HepG2 (cell line): ENCODE data around the gene TNS4. TPM values are rescaled to one million over a fixed set of nuclear protein-coding genes. Genes with fewer than 3 reads are reported as not detected.

ENCODE experiments used
- ASH2L ChIP-seq: fragments of 300-600, 200-600 bp; sonication (generic); IDR thresholded peaks from 2 replicates; pipeline ENCODE4 v1.7.0; 2017; ENCODE audit warnings: low read depth, mild to moderate bottlenecking, moderate library complexity, mixed read lengths, low read length; ENCODE audit not compliant: insufficient read length
- BCL6 ChIP-seq: IDR thresholded peaks from 2 replicates; pipeline ENCODE4 v1.6.1; 2016; ENCODE audit warnings: missing genetic modification reagents, missing compliant biosample characterization
- BRCA1 ChIP-seq: sonication (generic); formaldehyde crosslinking; IDR thresholded peaks from 2 replicates; pipeline ENCODE4 v1.4.0; 2020; ENCODE audit warnings: missing genetic modification reagents
- CHCHD3 ChIP-seq: sonication (generic); formaldehyde crosslinking; IDR thresholded peaks from 2 replicates; pipeline ENCODE4 v1.8.0; 2022; ENCODE audit warnings: mild to moderate bottlenecking, missing genetic modification reagents, moderate library complexity
- FOXO1 ChIP-seq: sonication (generic); formaldehyde crosslinking; IDR thresholded peaks from 2 replicates; pipeline ENCODE4 v1.4.0; 2020; ENCODE audit warnings: missing genetic modification reagents
- IRX3 ChIP-seq: sonication (generic); formaldehyde crosslinking; IDR thresholded peaks from 2 replicates; pipeline ENCODE4 v1.8.1; 2023; ENCODE audit warnings: mild to moderate bottlenecking, low read depth, missing genetic modification reagents, borderline replicate concordance
- KDM2A ChIP-seq: sonication (generic); formaldehyde crosslinking; IDR thresholded peaks from 2 replicates; pipeline ENCODE4 v1.4.0; 2020; ENCODE audit warnings: low read depth, missing genetic modification reagents, borderline replicate concordance
- NFRKB ChIP-seq: fragments of 450-650 bp; IDR thresholded peaks from 2 replicates; pipeline ENCODE4 v1.6.1; 2017
- PRPF4 ChIP-seq: fragments of 200-400 bp; formaldehyde crosslinking; IDR thresholded peaks from 2 replicates; pipeline ENCODE4 v1.6.1; 2016; ENCODE audit warnings: low read length, low read depth; ENCODE audit not compliant: poor library complexity, severe bottlenecking
- SIX1 ChIP-seq: sonication (generic); formaldehyde crosslinking; IDR thresholded peaks from 2 replicates; pipeline ENCODE4 v1.4.0; 2020; ENCODE audit warnings: missing genetic modification reagents, borderline replicate concordance
- SMAD3 ChIP-seq: sonication (generic); formaldehyde crosslinking; IDR thresholded peaks from 2 replicates; pipeline ENCODE4 v1.4.0; 2020; ENCODE audit warnings: missing genetic modification reagents
- ZNF205 ChIP-seq: IDR thresholded peaks from 2 replicates; pipeline ENCODE4 v1.6.1; 2018; ENCODE audit warnings: missing biosample characterization, missing genetic modification reagents
- ZNF264 ChIP-seq: sonication (generic); formaldehyde crosslinking; IDR thresholded peaks from 2 replicates; pipeline ENCODE4 v1.4.0; 2020; ENCODE audit warnings: missing genetic modification reagents
- ZNF3 ChIP-seq: IDR thresholded peaks from 2 replicates; pipeline ENCODE4 v1.7.0; 2017; ENCODE audit warnings: inconsistent platforms
- ZNF629 ChIP-seq: sonication (generic); formaldehyde crosslinking; conservative IDR thresholded peaks from 2 replicates; pipeline ENCODE4 v1.5.0; 2020; ENCODE audit warnings: missing genetic modification reagents
- ZNF670 ChIP-seq: sonication (generic); formaldehyde crosslinking; IDR thresholded peaks from 2 replicates; pipeline ENCODE4 v1.8.0; 2022; ENCODE audit warnings: mild to moderate bottlenecking, missing genetic modification reagents, borderline replicate concordance
- ZNF747 ChIP-seq: sonication (generic); formaldehyde crosslinking; IDR thresholded peaks from 2 replicates; pipeline ENCODE4 v1.8.1; 2023; ENCODE audit warnings: missing genetic modification reagents, mild to moderate bottlenecking, borderline replicate concordance
- ZNF772 ChIP-seq: sonication (generic); formaldehyde crosslinking; IDR thresholded peaks from 2 replicates; pipeline ENCODE4 v1.5.0; 2020; ENCODE audit warnings: mild to moderate bottlenecking, missing genetic modification reagents
- ZNF773 ChIP-seq: sonication (generic); formaldehyde crosslinking; IDR thresholded peaks from 2 replicates; pipeline ENCODE4 v1.4.0; 2020; ENCODE audit warnings: missing genetic modification reagents, borderline replicate concordance
- ZNF781 ChIP-seq: sonication (generic); formaldehyde crosslinking; IDR thresholded peaks from 2 replicates; pipeline ENCODE4 v1.5.1; 2020; ENCODE audit warnings: borderline replicate concordance, mild to moderate bottlenecking, missing genetic modification reagents; ENCODE audit errors: not compliant biosample characterization
- ZNF790 ChIP-seq: sonication (generic); formaldehyde crosslinking; IDR thresholded peaks from 2 replicates; pipeline ENCODE4 v1.8.0; 2022; ENCODE audit warnings: missing genetic modification reagents, mild to moderate bottlenecking, borderline replicate concordance
- ZNF841 ChIP-seq: sonication (generic); formaldehyde crosslinking; IDR thresholded peaks from 2 replicates; pipeline ENCODE4 v1.8.1; 2023; ENCODE audit warnings: missing genetic modification reagents, borderline replicate concordance
- polyA plus RNA-seq, 8 experiments: library from polyadenylated mRNA; depleted of rRNA in 3 of 8; stranded (reverse) in 7 of 8; unstranded in 1 of 8; fragments of >200 nt; fragmentation: Illumina TruSeq in 4 of 8; extraction: Trizol in 4 of 8; gene quantifications; 2 replicates each; pipeline versions ENCODE4 v1.2.1 to v1.2.3, GENCODE V29; 2011 to 2016; ENCODE audit warnings: low read depth in 4 of 8, missing spikeins in 1 of 8, mixed read lengths in 1 of 8; ENCODE audit not compliant: insufficient read depth in 1 of 8
- total RNA-seq, 5 experiments: library from RNA; depleted of rRNA; stranded (reverse); fragments of >200 nt; fragmentation: Illumina TruSeq; extraction: Trizol; gene quantifications; 2 replicates each; pipeline ENCODE4 v1.2.3, GENCODE V29; 2016; ENCODE audit warnings: low read depth in 1 of 5
- TF ChIP-seq, protein P1 (sequence below): sonication (generic); formaldehyde crosslinking; IDR thresholded peaks from 2 replicates; pipeline ENCODE4 v1.4.0; 2020; ENCODE audit warnings: missing genetic modification reagents
- TF ChIP-seq, protein P2 (sequence below): sonication (generic); formaldehyde crosslinking; IDR thresholded peaks from 2 replicates; pipeline ENCODE4 v1.5.1; 2020; ENCODE audit warnings: mild to moderate bottlenecking, missing genetic modification reagents
- TF ChIP-seq, protein P3 (sequence below): fragments of 450-650 bp; IDR thresholded peaks from 2 replicates; pipeline ENCODE4 v1.6.1; 2016

TNS4 gene
- total and polyA plus RNA-seq, 2 of the 13 experiments (the other 11 are each of a cell fraction or from before 2014, with no cell fraction given), result 0.58 to 2.1 TPM

DNA sequence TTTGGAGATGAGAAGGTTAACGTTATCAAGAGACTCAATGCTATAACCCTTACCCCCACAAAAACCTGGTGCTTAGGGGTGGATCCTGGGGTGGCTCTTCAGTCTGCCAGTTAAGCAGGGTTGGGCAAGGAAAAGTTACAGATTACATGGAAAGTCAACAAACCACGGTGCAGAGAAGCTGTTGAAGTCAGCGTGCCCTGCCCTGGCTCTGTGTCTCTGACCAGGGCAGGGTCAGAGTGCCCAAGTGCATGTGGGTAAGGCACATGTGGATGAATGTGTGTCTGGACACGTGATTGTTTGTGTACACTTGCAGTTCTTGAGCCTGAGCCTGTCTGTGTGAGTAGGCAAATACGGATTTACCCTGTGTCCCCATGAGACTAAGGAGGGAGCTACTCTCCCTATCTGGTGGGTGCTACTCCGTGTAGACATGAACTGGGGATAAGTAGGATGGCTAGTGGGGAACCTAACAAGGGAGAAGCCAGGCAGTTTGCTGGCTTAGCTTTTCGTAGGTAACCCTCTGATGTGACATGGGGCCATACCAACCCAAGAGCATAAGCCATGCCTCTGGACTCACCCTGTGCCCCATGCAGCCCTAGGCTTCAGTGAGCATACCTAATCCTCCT, 52.7 kb downstream of the TNS4 start (continued):
- TF ChIP-seq NFRKB (no peak), ASH2L (peak; percentile 35), ZNF841 (CRISPR knock-in tag) (no peak), SMAD3 (CRISPR knock-in tag) (peak; percentile 75; the same call in 1 of the 2 replicates), ZNF264 (CRISPR knock-in tag) (peak; percentile 56; the same call in 1 of the 2 replicates), ZNF747 (CRISPR knock-in tag) (peak; percentile 71; the same call in 1 of the 2 replicates), BRCA1 (0 out of 2 replicates have a peak, but pooled peaks have one; percentile 29), PRPF4 (no peak), FOXO1 (peak; percentile 86), ZNF790 (CRISPR knock-in tag) (peak; percentile 18; the same call in 1 of the 2 replicates), ZNF205 (CRISPR knock-in tag) (peak; percentile 81; the same call in 1 of the 2 replicates), SIX1 (CRISPR knock-in tag) (peak; percentile 22; the same call in 1 of the 2 replicates), BCL6 (CRISPR knock-in tag) (peak; percentile 91), ZNF773 (CRISPR knock-in tag) (no peak), ZNF670 (CRISPR knock-in tag) (no peak), ZNF781 (CRISPR knock-in tag) (no peak), KDM2A (CRISPR knock-in tag) (peak; percentile 80), ZNF629 (peak; percentile 61; the same call in 1 of the 2 replicates), ZNF3 (peak; percentile 65; the same call in 1 of the 2 replicates), IRX3 (CRISPR knock-in tag) (no peak), CHCHD3 (CRISPR knock-in tag) (no peak), ZNF772 (CRISPR knock-in tag) (peak; percentile 68; the same call in 1 of the 2 replicates)
- TF ChIP-seq, protein P1, sequence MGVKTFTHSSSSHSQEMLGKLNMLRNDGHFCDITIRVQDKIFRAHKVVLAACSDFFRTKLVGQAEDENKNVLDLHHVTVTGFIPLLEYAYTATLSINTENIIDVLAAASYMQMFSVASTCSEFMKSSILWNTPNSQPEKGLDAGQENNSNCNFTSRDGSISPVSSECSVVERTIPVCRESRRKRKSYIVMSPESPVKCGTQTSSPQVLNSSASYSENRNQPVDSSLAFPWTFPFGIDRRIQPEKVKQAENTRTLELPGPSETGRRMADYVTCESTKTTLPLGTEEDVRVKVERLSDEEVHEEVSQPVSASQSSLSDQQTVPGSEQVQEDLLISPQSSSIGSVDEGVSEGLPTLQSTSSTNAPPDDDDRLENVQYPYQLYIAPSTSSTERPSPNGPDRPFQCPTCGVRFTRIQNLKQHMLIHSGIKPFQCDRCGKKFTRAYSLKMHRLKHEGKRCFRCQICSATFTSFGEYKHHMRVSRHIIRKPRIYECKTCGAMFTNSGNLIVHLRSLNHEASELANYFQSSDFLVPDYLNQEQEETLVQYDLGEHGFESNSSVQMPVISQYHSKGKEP, result no peak
- TF ChIP-seq, protein P2, sequence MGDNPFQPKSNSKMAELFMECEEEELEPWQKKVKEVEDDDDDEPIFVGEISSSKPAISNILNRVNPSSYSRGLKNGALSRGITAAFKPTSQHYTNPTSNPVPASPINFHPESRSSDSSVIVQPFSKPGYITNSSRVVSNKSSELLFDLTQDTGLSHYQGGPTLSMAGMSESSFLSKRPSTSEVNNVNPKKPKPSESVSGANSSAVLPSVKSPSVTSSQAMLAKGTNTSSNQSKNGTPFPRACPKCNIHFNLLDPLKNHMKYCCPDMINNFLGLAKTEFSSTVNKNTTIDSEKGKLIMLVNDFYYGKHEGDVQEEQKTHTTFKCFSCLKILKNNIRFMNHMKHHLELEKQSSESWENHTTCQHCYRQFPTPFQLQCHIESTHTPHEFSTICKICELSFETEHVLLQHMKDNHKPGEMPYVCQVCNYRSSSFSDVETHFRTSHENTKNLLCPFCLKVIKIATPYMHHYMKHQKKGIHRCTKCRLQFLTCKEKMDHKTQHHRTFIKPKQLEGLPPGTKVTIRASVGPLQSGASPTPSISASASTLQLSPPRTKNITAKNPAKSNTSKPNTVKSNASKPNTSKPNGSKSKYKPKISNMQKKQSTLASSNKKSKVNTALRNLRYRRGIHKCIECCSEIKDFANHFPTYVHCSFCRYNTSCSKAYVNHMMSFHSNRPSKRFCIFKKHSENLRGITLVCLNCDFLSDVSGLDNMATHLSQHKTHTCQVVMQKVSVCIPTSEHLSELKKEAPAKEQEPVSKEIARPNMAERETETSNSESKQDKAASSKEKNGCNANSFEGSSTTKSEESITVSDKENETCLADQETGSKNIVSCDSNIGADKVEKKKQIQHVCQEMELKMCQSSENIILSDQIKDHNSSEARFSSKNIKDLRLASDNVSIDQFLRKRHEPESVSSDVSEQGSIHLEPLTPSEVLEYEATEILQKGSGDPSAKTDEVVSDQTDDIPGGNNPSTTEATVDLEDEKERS (CRISPR knock-in tag), result peak; percentile 87
- TF ChIP-seq, protein P3, sequence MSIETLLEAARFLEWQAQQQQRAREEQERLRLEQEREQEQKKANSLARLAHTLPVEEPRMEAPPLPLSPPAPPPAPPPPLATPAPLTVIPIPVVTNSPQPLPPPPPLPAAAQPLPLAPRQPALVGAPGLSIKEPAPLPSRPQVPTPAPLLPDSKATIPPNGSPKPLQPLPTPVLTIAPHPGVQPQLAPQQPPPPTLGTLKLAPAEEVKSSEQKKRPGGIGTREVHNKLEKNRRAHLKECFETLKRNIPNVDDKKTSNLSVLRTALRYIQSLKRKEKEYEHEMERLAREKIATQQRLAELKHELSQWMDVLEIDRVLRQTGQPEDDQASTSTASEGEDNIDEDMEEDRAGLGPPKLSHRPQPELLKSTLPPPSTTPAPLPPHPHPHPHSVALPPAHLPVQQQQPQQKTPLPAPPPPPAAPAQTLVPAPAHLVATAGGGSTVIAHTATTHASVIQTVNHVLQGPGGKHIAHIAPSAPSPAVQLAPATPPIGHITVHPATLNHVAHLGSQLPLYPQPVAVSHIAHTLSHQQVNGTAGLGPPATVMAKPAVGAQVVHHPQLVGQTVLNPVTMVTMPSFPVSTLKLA, result peak; percentile 95
